ENCODE results near the gene ADAMTS12. TPM values are rescaled to one million over a fixed set of nuclear protein-coding genes. Genes with fewer than 3 reads are reported as not detected.

ADAMTS12 gene
- total and polyA plus RNA-seq, 2 of the 8 experiments (the other 6 are each of a cell fraction or from before 2014, with no cell fraction given) = 6.4 to 12.8 TPM

GRCh38 chr5:33637011-33637410 lies 254.8 kb downstream of the ADAMTS12 start:
- H3K4me2 ChIP-seq (ENCODE audit: insufficient read depth in 1 of 2, low read depth in 2 of 2, low read length in 2 of 2) = no peak overlapping the region
- H3K79me2 ChIP-seq (ENCODE audit: control insufficient read depth in 1 of 2, insufficient read depth in 2 of 2, low read length in 2 of 2) = no peaks in the 10 kb centered on the region
- no peak overlapping the region for H3K4me3 ChIP-seq (ENCODE audit: extremely low read depth in 1 of 4, insufficient read depth in 2 of 4, low read depth in 3 of 4, low read length in 4 of 4)
- no peak overlapping the region for H3K23ac ChIP-seq (ENCODE audit: insufficient read length)
- H3K18ac ChIP-seq (ENCODE audit: extremely low read depth, low read length) = no peak overlapping the region
- no peak overlapping the region for H4K91ac ChIP-seq (replicated peaks; ENCODE audit: insufficient read length, low read length)
- no peak overlapping the region for H4K8ac ChIP-seq (ENCODE audit: extremely low read depth, insufficient read depth, low read length)
- no peak overlapping the region for H2BK120ac ChIP-seq (replicated peaks; ENCODE audit: low read depth, low read length)
- no peak for DNase-seq (ENCODE audit: low read depth in 1 of 2, low spot score in 2 of 2)
- H3K9ac ChIP-seq (replicated peaks in 1 of 4; ENCODE audit: extremely low read depth in 1 of 4, low read depth in 3 of 4, low read length in 3 of 4) = no peak overlapping the region
- no peaks in the 10 kb centered on the region for H3K27me3 ChIP-seq (replicated peaks in 1 of 4; ENCODE audit: control insufficient read depth in 3 of 4, extremely low read depth in 1 of 4, insufficient read depth in 3 of 4, low read length in 3 of 4)
- FAIRE-seq = no peak
- H3K36me3 ChIP-seq (ENCODE audit: control insufficient read depth in 2 of 4, insufficient read depth in 4 of 4, low read length in 3 of 4) = peaks cover 0 to 3% (median 0%) of the 10 kb centered on the region in 4 experiments; a peak in 1 of 8 replicates
- no peak overlapping the region for H2BK15ac ChIP-seq (ENCODE audit: low read length)
- H2BK20ac ChIP-seq (ENCODE audit: low read length) = no peak overlapping the region
- H2BK12ac ChIP-seq (ENCODE audit: low read depth, low read length) = no peak overlapping the region
- H3K9me3 ChIP-seq (ENCODE audit: insufficient read depth in 2 of 2, low read depth in 1 of 2, low read length in 1 of 2) = no peaks in the 10 kb centered on the region
- no peak overlapping the region for H4K5ac ChIP-seq (ENCODE audit: insufficient read length, low read depth, low read length)
- H2AFZ ChIP-seq (ENCODE audit: low read length) = no peak overlapping the region
- H3K56ac ChIP-seq (replicated peaks; ENCODE audit: insufficient read length, low read depth, low read length) = no peak overlapping the region
- H3K4me1 ChIP-seq (replicated peaks in 1 of 4; ENCODE audit: control insufficient read depth in 3 of 4, insufficient read depth in 4 of 4, low read length in 3 of 4) = no peaks in the 10 kb centered on the region
- H3K14ac ChIP-seq (ENCODE audit: insufficient read length) = no peak overlapping the region
- TF ChIP-seq CBX8 (IDR thresholded peaks at IDR 0.05; ENCODE audit: borderline replicate concordance, low read depth, low read length) (no peak), USF2 (IDR thresholded peaks at IDR 0.05; ENCODE audit: low read length) (no peak), SP2 (IDR thresholded peaks at IDR 0.05; ENCODE audit: low read length) (no peak), TCF12 (IDR thresholded peaks at IDR 0.05; ENCODE audit: low read depth, low read length) (no peak), KDM1A (IDR thresholded peaks at IDR 0.05; ENCODE audit: borderline replicate concordance, low read length) (no peak), KDM5A (IDR thresholded peaks at IDR 0.05; ENCODE audit: low read length) (no peak)
- H4K20me1 ChIP-seq (replicated peaks in 1 of 2; ENCODE audit: control insufficient read depth in 1 of 2, insufficient read depth in 2 of 2, low read length in 2 of 2) = no peaks in the 10 kb centered on the region
- H2BK5ac ChIP-seq (ENCODE audit: low read depth, low read length) = no peak overlapping the region
- ChIA-PET POLR2A (ENCODE audit: partially characterized antibody) (no interaction called here), CTCF (ENCODE audit: partially characterized antibody) (interaction anchor here (1.0 to 1.6 kb wide), 4 partner anchors 48 to 299 kb away, joined by 3 to 4 read pairs (median 3); partner anchors contain the start of gene RXFP3)
- 75% methylated on average over 3 of the region's 3 CpGs; no CpG with 5 or more reads in 1 of the 2 experiments for WGBS, 2 experiments (ENCODE audit: extremely low coverage in 1 of 2, insufficient coverage in 1 of 2, insufficient read length in 1 of 2, insufficient replicate concordance in 2 of 2, low coverage in 1 of 2, low lambda C conversion rate in 2 of 2, missing lambda C conversion rate in 1 of 2)
- no peaks in the 10 kb centered on the region for H3K79me1 ChIP-seq (ENCODE audit: low read depth, low read length)
- no peaks in the 10 kb centered on the region for H3K23me2 ChIP-seq (ENCODE audit: low read depth, low read length)
- no peak overlapping the region for H3K27ac ChIP-seq (ENCODE audit: low read depth, low read length)
- H3K4ac ChIP-seq (replicated peaks; ENCODE audit: insufficient read length, low read depth, low read length) = no peak overlapping the region
- H2AK5ac ChIP-seq (ENCODE audit: low read depth, low read length) = no peak overlapping the region

Data from H1 (cell line).